IPS DF 19.7 (cell line): Measurements from ENCODE around the gene RING1.

Experiments used
- DNase-seq: peaks from one replicate; pipeline ENCODE4 v3.0.0-alpha.2; 2013; ENCODE audit warnings: low read depth, low spot score

Gene RING1

DNA sequence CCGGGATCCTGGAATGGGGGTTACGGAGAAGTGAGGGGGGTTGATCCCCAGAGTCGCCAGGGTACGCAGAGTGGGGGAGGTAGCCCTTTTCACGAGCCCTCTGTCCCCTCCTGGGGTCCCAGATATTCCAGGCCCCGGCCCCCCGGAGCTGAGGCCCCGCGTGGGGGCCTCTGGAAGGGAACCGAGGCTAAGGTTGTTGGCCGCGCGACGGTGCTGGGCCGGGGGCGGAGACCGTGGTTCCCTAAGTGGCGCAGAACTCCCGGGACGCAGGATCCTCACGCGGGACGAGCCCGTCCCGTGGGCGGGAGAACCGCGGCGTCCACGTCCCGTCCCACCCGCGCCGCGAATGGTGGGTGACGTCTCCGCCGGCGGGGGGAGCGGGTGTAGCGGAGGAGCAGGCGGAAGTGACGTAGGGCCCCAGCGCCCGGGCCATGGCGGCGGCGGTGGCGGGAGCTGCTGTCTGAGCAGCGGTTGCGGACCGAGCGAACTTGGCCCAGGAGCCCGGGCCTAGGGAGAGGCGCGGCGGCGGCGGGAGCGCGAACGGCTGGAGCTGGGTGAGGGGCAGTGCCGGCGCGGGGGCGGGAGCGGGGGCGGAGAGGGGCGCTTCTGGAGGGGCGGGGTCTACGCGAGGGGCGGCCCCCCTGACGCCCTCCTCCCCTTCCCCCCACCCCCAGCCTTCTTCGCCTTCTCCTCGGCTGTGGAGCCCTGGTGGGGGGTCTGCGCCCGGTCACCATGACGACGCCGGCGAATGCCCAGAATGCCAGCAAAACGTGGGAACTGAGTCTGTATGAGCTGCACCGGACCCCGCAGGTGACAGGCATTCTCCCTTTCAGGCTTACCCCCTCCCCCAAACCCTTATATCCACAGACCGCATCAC, at the start of gene RING1:
TSS of gene RING1 (plus strand) at position 410 of the 877 bp plus-strand sequence. CDS start at position 733, 323 bp downstream.
- no peak for DNase-seq

DNA sequence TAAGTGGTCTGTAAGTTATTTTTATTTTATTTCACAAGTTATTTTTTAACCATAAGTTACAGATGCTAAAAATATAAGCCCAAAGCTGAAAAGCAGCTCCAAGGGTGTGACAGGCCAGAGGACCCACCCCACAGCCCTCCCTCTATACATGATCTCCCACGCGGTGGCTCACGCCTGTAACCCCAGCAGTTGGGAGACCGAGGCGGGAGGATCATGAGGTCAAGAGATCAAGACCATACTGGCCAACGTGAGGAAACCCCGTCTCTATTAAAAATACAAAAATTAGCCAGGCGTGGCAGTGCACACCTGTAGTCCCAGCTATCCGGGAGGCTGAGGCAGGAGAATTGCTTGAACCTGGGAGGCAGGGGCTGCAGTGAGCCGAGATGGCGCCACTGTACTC, 48.2 kb upstream of the RING1 start:
- no peak for DNase-seq

GRCh38 chr6:33160728-33161344, 47.5 kb upstream of the RING1 start:
- no peak for DNase-seq

- no peak for DNase-seq
Measured at GRCh38 chr6:33161354-33162331, 46.7 kb upstream of the RING1 start.

- DNase-seq: no peak
Measured at GRCh38 chr6:33163540-33163939, 44.8 kb upstream of the RING1 start.

DNA sequence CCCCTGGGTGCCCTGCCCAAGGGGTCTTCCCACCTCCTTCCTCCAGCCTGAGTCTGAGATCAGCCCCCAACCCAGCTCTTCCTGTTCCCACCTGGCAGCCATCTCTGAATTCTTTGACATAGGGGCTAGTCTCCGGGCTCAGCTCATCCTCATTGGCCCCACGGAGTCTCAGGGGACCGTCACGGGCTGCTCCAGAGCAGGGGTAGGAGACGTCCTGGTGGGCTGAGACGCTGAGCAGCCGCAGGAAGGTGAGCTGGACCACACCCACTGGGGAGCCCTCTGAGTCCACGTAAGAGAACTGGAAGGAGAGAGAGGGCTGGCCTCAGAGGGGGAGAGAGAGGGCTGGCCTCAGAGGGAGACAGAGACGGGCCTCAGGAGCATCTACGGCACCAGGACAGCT, 44.1 kb upstream of the RING1 start:
- no peak for DNase-seq

- DNase-seq: no peak
Measured at GRCh38 chr6:33164665-33165373, 43.5 kb upstream of the RING1 start.

- DNase-seq: no peak
Measured at GRCh38 chr6:33165581-33166258, 42.6 kb upstream of the RING1 start.

GRCh38 chr6:33166363-33166762, 41.9 kb upstream of the RING1 start:
- no peak for DNase-seq

GRCh38 chr6:33166811-33167210, 41.5 kb upstream of the RING1 start:
- DNase-seq: no peak

GRCh38 chr6:33167374-33168283, 40.7 kb upstream of the RING1 start:
- no peak for DNase-seq

DNA sequence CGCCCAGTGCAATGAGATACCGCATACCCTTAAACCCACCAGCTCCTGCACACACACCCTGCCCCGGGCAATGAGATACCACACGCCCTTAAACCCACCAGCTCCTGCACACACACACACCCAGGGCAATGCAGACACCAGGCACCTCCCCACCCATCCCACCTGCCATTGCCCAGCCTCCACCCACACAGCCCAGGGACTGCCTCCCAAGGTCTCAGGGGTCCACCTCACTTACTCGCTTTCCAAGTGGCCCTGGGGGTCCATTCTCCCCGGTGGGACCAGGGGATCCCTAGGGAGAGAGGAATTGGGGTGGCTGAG, 40.1 kb upstream of the RING1 start:
- no peak for DNase-seq

- DNase-seq: no peak
Measured at GRCh38 chr6:33168639-33169038, 39.7 kb upstream of the RING1 start.

GRCh38 chr6:33169291-33170175, 38.8 kb upstream of the RING1 start:
- no peak for DNase-seq

DNA sequence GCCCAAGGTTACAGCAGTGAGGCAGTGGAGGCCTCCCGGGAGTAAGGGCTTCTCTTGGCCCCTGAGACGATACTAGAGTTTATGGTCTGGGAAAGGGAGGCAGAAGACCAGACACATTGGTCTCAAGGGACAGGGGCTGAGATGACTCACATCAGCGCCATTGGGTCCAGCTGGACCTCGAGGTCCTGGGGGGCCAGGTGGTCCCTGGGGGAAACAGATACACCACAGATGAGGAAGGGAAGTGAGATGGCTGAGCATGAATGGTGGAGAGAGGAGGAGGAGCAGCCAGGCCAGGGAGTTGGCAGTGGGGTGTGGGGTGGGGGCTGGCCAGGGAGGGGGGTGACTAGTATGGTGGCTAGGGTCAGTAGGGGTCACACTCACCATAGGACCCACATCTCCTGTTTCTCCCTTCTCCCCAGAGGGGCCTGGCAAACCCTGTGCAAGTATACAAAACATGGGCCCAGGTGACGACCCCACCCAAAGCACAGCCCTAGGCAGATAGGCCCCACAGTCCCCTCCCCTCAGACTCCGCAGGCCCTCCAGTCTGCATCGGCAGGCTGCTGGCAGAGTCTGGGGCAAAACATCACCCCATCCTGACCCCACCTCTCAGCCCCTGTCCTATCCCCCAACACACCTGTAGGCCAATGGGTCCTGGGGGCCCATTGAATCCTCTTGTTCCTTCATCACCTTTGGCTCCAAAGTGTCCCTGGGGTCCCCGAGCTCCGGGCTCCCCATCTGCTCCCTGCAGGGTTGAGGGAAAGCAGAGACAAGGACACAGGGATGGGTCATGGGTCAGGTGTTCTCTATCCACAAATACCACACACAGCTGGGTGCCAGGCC, 37.9 kb upstream of the RING1 start:
- no peak for DNase-seq

DNA sequence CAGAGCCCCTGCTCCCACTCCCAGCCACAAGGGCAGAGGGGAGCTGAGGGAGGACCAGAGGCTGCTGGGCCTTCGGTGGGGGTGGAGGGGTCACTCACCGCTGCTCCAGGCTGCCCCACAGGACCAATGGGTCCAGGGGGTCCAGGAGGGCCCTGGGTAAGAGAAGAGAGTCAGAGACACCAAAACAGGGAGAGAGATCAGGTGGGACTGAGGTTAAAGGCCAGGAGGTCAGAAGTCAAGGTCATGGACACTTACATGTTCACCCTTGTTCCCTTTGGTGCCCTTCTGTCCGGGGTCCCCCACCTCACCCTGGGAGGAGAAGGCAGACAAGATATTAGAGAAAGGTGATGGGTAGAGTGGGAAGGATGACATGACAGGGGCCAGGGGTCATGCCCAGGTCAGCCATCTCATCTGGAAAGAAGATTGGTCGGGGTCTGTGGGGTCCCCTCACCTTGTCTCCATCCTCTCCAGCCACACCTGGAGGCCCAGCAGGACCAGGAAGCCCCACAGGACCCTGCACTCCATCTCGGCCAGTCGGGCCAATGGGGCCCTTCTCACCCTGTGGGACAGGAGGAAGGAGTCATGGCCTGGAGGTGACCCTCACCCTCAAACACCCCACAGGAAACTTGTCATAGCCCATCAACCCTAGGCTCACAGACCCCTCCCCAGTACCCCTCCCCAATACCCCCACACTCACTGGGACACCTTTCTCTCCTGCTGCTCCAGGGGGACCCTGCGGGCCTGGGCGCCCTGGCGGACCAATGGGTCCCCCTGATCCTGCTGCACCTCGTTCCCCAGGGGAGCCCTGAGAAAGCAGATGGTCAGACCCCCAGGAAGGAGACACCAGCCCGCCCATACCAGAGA, 37.1 kb upstream of the RING1 start:
- DNase-seq: no peak
